Activated naive CD4-positive, alpha-beta T cell treated with anti-CD3 and anti-CD28 coated beads, Interleukin-2, amount 50 U/mL, for 72 hours (primary cell): ENCODE measurements around the gene KCNMA1. TPM values are rescaled to one million over a fixed set of nuclear protein-coding genes. Genes with fewer than 3 reads are reported as not detected.

Experiments
- ATAC-seq, 2 donors: fragments of 150-1000 bp; cut with Tn5 transposase; 2 replicates each; pipeline ENCODE4 v1.10.0; 2021; ENCODE audit warnings: mild to moderate bottlenecking in 2 of 2, moderate library complexity in 2 of 2
- DNase-seq, 2 donors: peaks; one replicate each; pipeline ENCODE4 v3.0.0; 2021 to 2022; ENCODE audit warnings: low spot score in 2 of 2
- H3K27ac Mint-ChIP-seq, 2 donors: one replicate each; pipeline ENCODE4 v1.8.0; 2022; ENCODE audit warnings: mild to moderate bottlenecking in 2 of 2, mixed read lengths in 2 of 2
- H3K36me3 Mint-ChIP-seq, 2 donors: one replicate each; pipeline ENCODE4 v1.8.0; 2022; ENCODE audit warnings: mixed read lengths in 2 of 2
- H3K9me3 Mint-ChIP-seq, 2 donors: one replicate each; pipeline ENCODE4 v1.8.0; 2022; ENCODE audit warnings: mixed read lengths in 2 of 2
- total RNA-seq, 2 donors: library from RNA; stranded (reverse); gene quantifications; one replicate each; pipeline ENCODE4 v1.2.3, GENCODE V29; 2022

The KCNMA1 gene
- total RNA-seq, 2 donors from 2014 or later, result not detected

GRCh38 chr10:77325233-77325537 is 312.4 kb downstream of the KCNMA1 start:
- H3K36me3 Mint-ChIP-seq, result no peaks in the 10 kb centered on the region
- DNase-seq (no peak), ATAC-seq (no peak)
- H3K27ac Mint-ChIP-seq, result no peak overlapping the region
- H3K9me3 Mint-ChIP-seq, result peaks cover 5% of the 10 kb centered on the region in 2 donors

GRCh38 chr10:77321838-77322237 is 315.8 kb downstream of the KCNMA1 start:
- Mint-ChIP-seq H3K36me3 (no peaks in the 10 kb centered on the region), H3K27ac (no peak overlapping the region), H3K9me3 (peaks cover 5 to 9% of the 10 kb centered on the region in 2 donors)
- no peak for DNase-seq
- no peak for ATAC-seq

GRCh38 chr10:77320971-77321471 is 316.6 kb downstream of the KCNMA1 start:
- Mint-ChIP-seq H3K36me3 (no peaks in the 10 kb centered on the region), H3K27ac (no peak overlapping the region), H3K9me3 (peaks cover 2 to 5% of the 10 kb centered on the region in 2 donors)
- no peak for DNase-seq
- no peak for ATAC-seq

- H3K36me3 Mint-ChIP-seq, result no peaks in the 10 kb centered on the region
- ATAC-seq, result no peak
Measured at GRCh38 chr10:77319557-77319956, 318.1 kb downstream of the KCNMA1 start.

GRCh38 chr10:77318739-77319138 is 318.9 kb downstream of the KCNMA1 start:
- ATAC-seq, result no peak
- DNase-seq, result no peak
- Mint-ChIP-seq H3K36me3 (no peaks in the 10 kb centered on the region), H3K27ac (no peak overlapping the region), H3K9me3 (peaks cover 0 to 4% of the 10 kb centered on the region in 2 donors)

More at GRCh38 chr10:77319557-77319956, 318.1 kb downstream of the KCNMA1 start:
- no peak for DNase-seq
- Mint-ChIP-seq H3K9me3 (peaks cover 0 to 4% of the 10 kb centered on the region in 2 donors), H3K27ac (no peak overlapping the region)

- peaks cover 0 to 4% of the 10 kb centered on the region in 2 donors for H3K9me3 Mint-ChIP-seq
- DNase-seq (no peak), ATAC-seq (no peak)
- no peak overlapping the region for H3K27ac Mint-ChIP-seq
- no peaks in the 10 kb centered on the region for H3K36me3 Mint-ChIP-seq
Measured at GRCh38 chr10:77317221-77317620, 320.4 kb downstream of the KCNMA1 start.

- DNase-seq (no peak), ATAC-seq (no peak)
- H3K36me3 Mint-ChIP-seq, result no peaks in the 10 kb centered on the region
- H3K9me3 Mint-ChIP-seq, result peaks cover 0 to 4% of the 10 kb centered on the region in 2 donors
- no peak overlapping the region for H3K27ac Mint-ChIP-seq
Measured at GRCh38 chr10:77315496-77316129, 322.0 kb downstream of the KCNMA1 start.

- DNase-seq, result no peak
- H3K36me3 Mint-ChIP-seq, result no peaks in the 10 kb centered on the region
Measured at GRCh38 chr10:77313066-77313750, 324.4 kb downstream of the KCNMA1 start.

GRCh38 chr10:77311186-77311585 is 326.4 kb downstream of the KCNMA1 start:
- peaks cover 2 to 8% of the 10 kb centered on the region in 2 donors for H3K9me3 Mint-ChIP-seq
- ATAC-seq (no peak), DNase-seq (no peak)
- no peaks in the 10 kb centered on the region for H3K36me3 Mint-ChIP-seq
- H3K27ac Mint-ChIP-seq, result no peak overlapping the region

More at GRCh38 chr10:77313066-77313750, 324.4 kb downstream of the KCNMA1 start:
- ATAC-seq, result no peak
- Mint-ChIP-seq H3K27ac (no peak overlapping the region), H3K9me3 (peaks cover 0 to 6% of the 10 kb centered on the region in 2 donors)

- ATAC-seq (no peak), DNase-seq (no peak)
- Mint-ChIP-seq H3K9me3 (peaks cover 5 to 10% of the 10 kb centered on the region in 2 donors), H3K36me3 (no peaks in the 10 kb centered on the region), H3K27ac (no peak overlapping the region)
Measured at GRCh38 chr10:77310288-77310840, 327.2 kb downstream of the KCNMA1 start.

- Mint-ChIP-seq H3K27ac (no peak overlapping the region), H3K9me3 (peaks cover 5 to 10% of the 10 kb centered on the region in 2 donors), H3K36me3 (no peaks in the 10 kb centered on the region)
- no peak for ATAC-seq
- DNase-seq, result no peak
Measured at GRCh38 chr10:77309509-77309908, 328.1 kb downstream of the KCNMA1 start.

- no peaks in the 10 kb centered on the region for H3K36me3 Mint-ChIP-seq
- H3K9me3 Mint-ChIP-seq, result peaks cover 5 to 10% of the 10 kb centered on the region in 2 donors
- ATAC-seq, result no peak
- H3K27ac Mint-ChIP-seq, result no peak overlapping the region
- no peak for DNase-seq
Measured at GRCh38 chr10:77309092-77309491, 328.5 kb downstream of the KCNMA1 start.

GRCh38 chr10:77308084-77308732 is 329.4 kb downstream of the KCNMA1 start:
- H3K9me3 Mint-ChIP-seq, result peaks cover 9 to 10% of the 10 kb centered on the region in 2 donors

GRCh38 chr10:77306666-77307065 is 330.9 kb downstream of the KCNMA1 start:
- Mint-ChIP-seq H3K27ac (no peak overlapping the region), H3K36me3 (no peaks in the 10 kb centered on the region), H3K9me3 (peaks cover 12 to 13% of the 10 kb centered on the region in 2 donors)
- DNase-seq (no peak), ATAC-seq (no peak)

More at GRCh38 chr10:77308084-77308732, 329.4 kb downstream of the KCNMA1 start:
- Mint-ChIP-seq H3K36me3 (no peaks in the 10 kb centered on the region), H3K27ac (no peak overlapping the region)
- DNase-seq (no peak), ATAC-seq (no peak)

- no peaks in the 10 kb centered on the region for H3K36me3 Mint-ChIP-seq
- H3K27ac Mint-ChIP-seq, result no peak overlapping the region
- peaks cover 12 to 13% of the 10 kb centered on the region in 2 donors for H3K9me3 Mint-ChIP-seq
- ATAC-seq, result no peak
- DNase-seq, result no peak
Measured at GRCh38 chr10:77305650-77306632, 331.7 kb downstream of the KCNMA1 start.

- H3K27ac Mint-ChIP-seq, result no peak overlapping the region
- H3K36me3 Mint-ChIP-seq, result no peaks in the 10 kb centered on the region
- no peak for ATAC-seq
- H3K9me3 Mint-ChIP-seq, result peaks cover 12 to 13% of the 10 kb centered on the region in 2 donors
- DNase-seq, result no peak
Measured at GRCh38 chr10:77304192-77304591, 333.4 kb downstream of the KCNMA1 start.
